ENCODE measurements around the gene TNFRSF1B.
"Not testable (repeated sequence)": the region's sequence is repeated elsewhere in the genome, so short reads cannot be mapped to it uniquely, and the experiment has no call there.

The TNFRSF1B gene

DNA sequence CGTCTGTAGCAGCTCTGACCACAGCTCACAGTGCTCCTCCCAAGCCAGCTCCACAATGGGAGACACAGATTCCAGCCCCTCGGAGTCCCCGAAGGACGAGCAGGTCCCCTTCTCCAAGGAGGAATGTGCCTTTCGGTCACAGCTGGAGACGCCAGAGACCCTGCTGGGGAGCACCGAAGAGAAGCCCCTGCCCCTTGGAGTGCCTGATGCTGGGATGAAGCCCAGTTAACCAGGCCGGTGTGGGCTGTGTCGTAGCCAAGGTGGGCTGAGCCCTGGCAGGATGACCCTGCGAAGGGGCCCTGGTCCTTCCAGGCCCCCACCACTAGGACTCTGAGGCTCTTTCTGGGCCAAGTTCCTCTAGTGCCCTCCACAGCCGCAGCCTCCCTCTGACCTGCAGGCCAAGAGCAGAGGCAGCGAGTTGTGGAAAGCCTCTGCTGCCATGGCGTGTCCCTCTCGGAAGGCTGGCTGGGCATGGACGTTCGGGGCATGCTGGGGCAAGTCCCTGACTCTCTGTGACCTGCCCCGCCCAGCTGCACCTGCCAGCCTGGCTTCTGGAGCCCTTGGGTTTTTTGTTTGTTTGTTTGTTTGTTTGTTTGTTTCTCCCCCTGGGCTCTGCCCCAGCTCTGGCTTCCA, 40.1 kb downstream of the TNFRSF1B start:
- Histone ChIP-seq H3K36me3 (replicated peaks) (no peaks in the 10 kb centered on the region), H3K27me3 (ENCODE audit: low read depth) (no peaks in the 10 kb centered on the region), H3K4me1 (no peaks in the 10 kb centered on the region), H3K4me3 (no peak overlapping the region), H3K9me3 (no peaks in the 10 kb centered on the region)
- in situ Hi-C loops (cut with MboI; ENCODE audit: low sequenced_read_pairs) = loop anchor here (5.0 kb wide), 1 partner anchor 80 kb away; no protein-coding TSS in a partner anchor
- DNase-seq (ENCODE audit: low spot score in 2 of 2) = no peak

DNA sequence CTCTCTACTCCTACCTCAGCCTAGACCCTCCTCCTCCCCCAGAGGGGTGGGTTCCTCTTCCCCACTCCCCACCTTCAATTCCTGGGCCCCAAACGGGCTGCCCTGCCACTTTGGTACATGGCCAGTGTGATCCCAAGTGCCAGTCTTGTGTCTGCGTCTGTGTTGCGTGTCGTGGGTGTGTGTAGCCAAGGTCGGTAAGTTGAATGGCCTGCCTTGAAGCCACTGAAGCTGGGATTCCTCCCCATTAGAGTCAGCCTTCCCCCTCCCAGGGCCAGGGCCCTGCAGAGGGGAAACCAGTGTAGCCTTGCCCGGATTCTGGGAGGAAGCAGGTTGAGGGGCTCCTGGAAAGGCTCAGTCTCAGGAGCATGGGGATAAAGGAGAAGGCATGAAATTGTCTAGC, 41.5 kb downstream of the TNFRSF1B start:
- Histone ChIP-seq H3K27me3 (ENCODE audit: low read depth) (no peaks in the 10 kb centered on the region), H3K4me1 (no peaks in the 10 kb centered on the region), H3K36me3 (replicated peaks) (no peaks in the 10 kb centered on the region), H3K4me3 (no peak overlapping the region), H3K9me3 (no peaks in the 10 kb centered on the region)
- in situ Hi-C loops (cut with MboI; ENCODE audit: low sequenced_read_pairs) = loop anchor here (5.0 kb wide), 1 partner anchor 81 kb away; no protein-coding TSS in a partner anchor
- no peak for DNase-seq (ENCODE audit: low spot score in 2 of 2)

DNA sequence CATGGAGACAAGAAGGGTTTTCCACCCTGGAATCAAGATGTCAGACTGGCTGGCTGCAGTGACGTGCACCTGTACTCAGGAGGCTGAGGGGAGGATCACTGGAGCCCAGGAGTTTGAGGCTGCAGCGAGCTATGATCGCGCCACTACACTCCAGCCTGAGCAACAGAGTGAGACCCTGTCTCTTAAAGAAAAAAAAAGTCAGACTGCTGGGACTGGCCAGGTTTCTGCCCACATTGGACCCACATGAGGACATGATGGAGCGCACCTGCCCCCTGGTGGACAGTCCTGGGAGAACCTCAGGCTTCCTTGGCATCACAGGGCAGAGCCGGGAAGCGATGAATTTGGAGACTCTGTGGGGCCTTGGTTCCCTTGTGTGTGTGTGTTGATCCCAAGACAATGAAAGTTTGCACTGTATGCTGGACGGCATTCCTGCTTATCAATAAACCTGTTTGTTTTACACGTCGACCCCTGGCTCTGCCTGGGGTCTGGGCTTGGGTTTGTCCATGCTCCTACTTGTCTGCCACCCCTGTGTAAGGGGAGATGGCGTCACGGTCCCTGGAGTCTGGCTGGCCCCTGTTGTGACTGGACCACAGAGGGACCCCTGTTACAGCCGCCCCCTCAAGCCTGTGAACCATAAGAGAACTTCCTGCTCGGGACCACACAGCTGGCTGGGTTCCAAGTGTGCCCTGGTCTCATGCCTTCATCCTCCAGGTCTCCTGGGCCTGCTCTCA, 42.1 kb downstream of the TNFRSF1B start:
- in situ Hi-C loops (cut with MboI; ENCODE audit: low sequenced_read_pairs) = loop anchor here (5.0 kb wide), 1 partner anchor 82 kb away; no protein-coding TSS in a partner anchor
- no peaks in the 10 kb centered on the region for H3K4me1 ChIP-seq
- no peaks in the 10 kb centered on the region for H3K36me3 ChIP-seq (replicated peaks)
- no peaks in the 10 kb centered on the region for H3K27me3 ChIP-seq (ENCODE audit: low read depth)
- H3K4me3 ChIP-seq = no peak overlapping the region
- DNase-seq (ENCODE audit: low spot score in 2 of 2) = peak; percentile 57 to 92
- H3K9me3 ChIP-seq = no peaks in the 10 kb centered on the region

DNA sequence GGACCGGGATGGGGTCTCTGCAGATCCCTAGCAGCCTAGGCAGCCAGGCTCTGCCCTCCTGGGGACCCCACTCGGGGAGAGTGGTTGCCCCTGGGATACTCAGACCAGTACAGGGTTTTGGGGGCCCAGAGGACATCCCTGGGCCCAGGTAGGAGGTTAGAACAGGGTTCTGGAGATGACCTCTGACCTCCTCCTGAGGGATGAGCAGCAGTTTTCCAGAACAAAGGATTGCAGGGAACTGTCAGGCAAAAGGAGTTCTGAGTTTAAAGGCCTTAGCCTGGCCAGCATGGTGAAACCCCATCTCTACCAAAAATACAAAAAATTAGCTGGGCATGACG, 42.7 kb downstream of the TNFRSF1B start:
- no peak overlapping the region for H3K4me3 ChIP-seq
- in situ Hi-C loops (cut with MboI; ENCODE audit: low sequenced_read_pairs) = loop anchor here (5.0 kb wide), 1 partner anchor 82 kb away; no protein-coding TSS in a partner anchor
- no peaks in the 10 kb centered on the region for H3K36me3 ChIP-seq (replicated peaks)
- no peaks in the 10 kb centered on the region for H3K4me1 ChIP-seq
- DNase-seq (ENCODE audit: low spot score in 2 of 2) = no peak
- H3K9me3 ChIP-seq = no peaks in the 10 kb centered on the region
- no peaks in the 10 kb centered on the region for H3K27me3 ChIP-seq (ENCODE audit: low read depth)

DNA sequence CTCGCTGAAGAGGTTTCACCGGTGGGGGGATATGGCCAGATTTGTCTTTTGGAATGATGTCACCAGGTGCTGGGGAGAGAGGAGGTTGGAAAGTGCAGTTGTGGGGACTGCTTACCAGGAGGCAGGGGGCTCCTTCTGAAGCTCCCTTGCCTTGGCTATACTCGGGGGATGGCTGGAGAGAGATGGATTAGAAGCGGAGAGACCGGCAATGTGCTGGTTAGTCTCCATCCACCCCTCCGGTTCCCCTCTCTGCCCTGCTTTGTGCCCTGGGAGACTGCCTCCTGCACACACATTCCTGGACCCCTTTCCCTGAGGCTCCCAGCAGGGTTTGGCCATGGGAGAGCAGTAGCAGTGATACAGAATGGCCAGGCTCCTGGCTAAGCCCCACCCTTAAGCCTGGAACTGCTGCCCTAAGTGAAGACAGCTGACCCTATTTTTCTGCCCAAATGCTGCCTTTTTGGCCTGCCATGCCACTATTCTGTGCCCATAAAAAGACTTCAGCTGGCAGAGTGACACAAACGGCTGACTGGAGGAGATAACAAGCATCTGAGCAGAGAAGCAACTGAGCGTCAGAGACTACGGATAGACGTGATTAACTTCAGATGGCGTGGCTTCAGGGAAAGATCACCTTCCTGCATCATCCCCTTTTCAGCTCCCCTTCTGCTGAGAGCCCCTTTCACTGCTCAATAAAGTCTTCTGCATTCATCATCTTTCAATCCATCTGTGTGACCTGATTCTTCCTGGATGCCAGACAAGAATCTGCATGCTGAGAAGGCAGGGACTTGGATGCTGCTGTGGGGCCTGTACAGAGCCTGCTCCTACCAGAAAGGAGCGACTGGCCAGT, 48.5 kb downstream of the TNFRSF1B start:
- Histone ChIP-seq H3K4me1 (no peaks in the 10 kb centered on the region), H3K27me3 (ENCODE audit: low read depth) (no peaks in the 10 kb centered on the region; the same call in 1 of the 2 replicates), H3K4me3 (no peak overlapping the region), H3K9me3 (no peaks in the 10 kb centered on the region), H3K36me3 (replicated peaks) (no peaks in the 10 kb centered on the region)
- in situ Hi-C loops (cut with MboI; ENCODE audit: low sequenced_read_pairs) = no loop called here
- no peak for DNase-seq (ENCODE audit: low spot score in 2 of 2)

DNA sequence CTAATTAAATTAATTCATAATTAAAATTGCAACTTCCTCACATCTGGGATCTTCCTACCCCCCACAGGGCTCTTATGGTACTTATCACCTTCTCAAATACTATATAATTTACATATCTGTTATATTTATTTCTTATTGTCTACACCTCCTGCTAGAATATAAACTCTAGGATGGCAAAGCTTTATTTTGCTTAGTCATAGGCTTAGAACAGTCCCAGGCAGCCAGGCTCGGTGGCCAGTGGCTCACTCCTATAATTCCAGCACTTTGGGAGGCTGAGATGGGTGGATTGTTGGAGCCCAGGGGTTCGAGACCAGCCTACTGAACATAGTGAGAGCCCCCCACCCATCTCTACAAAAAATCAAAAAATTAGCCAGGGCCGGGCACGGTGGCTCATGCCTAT, 53.0 kb downstream of the TNFRSF1B start:
- no peak for DNase-seq (ENCODE audit: low spot score in 2 of 2)
- Histone ChIP-seq H3K36me3 (replicated peaks) (no peaks in the 10 kb centered on the region), H3K27me3 (ENCODE audit: low read depth) (no peaks in the 10 kb centered on the region; the same call in 1 of the 2 replicates), H3K4me1 (no peaks in the 10 kb centered on the region), H3K4me3 (no peak overlapping the region), H3K9me3 (peaks cover 9% of the 10 kb centered on the region)
- in situ Hi-C loops (cut with MboI; ENCODE audit: low sequenced_read_pairs) = no loop called here

DNA sequence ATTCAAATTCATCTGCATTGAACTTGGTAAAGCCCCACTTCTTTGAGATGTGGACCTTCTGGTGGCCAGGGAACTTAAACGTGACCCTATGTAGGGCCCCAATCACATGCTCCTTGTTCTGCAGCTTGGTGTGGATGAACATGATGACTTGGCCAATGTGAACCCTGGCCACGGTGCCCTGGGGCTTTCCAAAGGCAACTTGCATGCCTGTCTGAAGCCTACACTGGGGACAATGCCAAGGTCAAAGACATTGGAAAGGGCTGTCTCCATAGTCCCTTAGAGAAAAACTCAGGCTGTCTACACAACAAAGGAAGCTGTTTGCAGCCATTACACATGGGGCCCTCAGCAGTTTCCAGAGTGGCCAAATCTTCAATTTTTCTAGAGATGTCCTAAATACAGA, 54.1 kb downstream of the TNFRSF1B start:
- Histone ChIP-seq H3K4me3 (no peak overlapping the region), H3K4me1 (no peaks in the 10 kb centered on the region), H3K9me3 (peaks cover 9% of the 10 kb centered on the region), H3K27me3 (ENCODE audit: low read depth) (no peaks in the 10 kb centered on the region), H3K36me3 (replicated peaks) (no peaks in the 10 kb centered on the region)
- in situ Hi-C loops (cut with MboI; ENCODE audit: low sequenced_read_pairs) = no loop called here
- DNase-seq (ENCODE audit: low spot score in 2 of 2) = no peak

DNA sequence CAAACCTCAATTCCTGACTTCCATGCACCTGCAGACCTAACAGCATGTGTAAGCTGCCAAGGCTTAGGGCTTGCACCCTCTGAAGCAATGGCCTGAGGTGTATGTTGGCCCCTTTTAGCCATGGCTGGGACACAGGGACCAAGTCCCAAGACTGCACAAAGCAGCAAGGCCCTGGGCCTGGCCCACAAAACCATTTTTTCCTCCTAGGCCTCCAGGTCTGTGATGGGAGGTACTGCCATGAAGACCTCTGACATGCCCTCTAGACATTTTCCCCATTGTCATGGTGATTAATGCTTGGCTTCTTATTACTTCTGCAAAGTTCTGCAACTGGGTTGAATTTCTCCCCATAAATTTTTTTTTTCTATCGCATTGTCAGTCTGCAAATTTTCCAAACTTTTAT, 55.9 kb downstream of the TNFRSF1B start:
- H3K4me1 ChIP-seq; H3K27me3 ChIP-seq (ENCODE audit: low read depth); H3K36me3 ChIP-seq (replicated peaks); H3K4me3 ChIP-seq; H3K9me3 ChIP-seq; DNase-seq (ENCODE audit: low spot score in 2 of 2); in situ Hi-C loops (cut with MboI; ENCODE audit: low sequenced_read_pairs): not testable (repeated sequence)

DNA sequence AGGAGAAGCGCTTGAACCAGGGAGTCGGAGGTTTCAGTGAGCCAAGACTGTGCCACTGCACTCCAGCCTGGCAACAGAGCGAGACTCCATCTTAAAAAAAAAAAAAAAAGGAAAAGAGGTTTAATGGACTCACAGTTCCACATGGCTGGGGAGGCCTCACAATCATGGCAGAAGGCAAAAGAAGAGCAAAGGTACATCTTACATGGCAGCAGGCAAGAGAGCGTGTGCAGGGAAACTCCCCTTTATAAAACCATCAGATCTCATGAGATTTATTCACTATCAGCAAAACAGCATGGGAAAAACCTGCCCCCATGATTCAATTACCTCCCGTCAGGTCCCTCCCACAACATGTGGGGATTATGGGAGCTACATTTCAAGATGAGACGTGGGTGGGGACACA, 57.3 kb downstream of the TNFRSF1B start:
- H3K36me3 ChIP-seq (replicated peaks); H3K9me3 ChIP-seq; H3K4me1 ChIP-seq; H3K4me3 ChIP-seq; in situ Hi-C loops (cut with MboI; ENCODE audit: low sequenced_read_pairs); H3K27me3 ChIP-seq (ENCODE audit: low read depth); DNase-seq (ENCODE audit: low spot score in 2 of 2): not testable (repeated sequence)

DNA sequence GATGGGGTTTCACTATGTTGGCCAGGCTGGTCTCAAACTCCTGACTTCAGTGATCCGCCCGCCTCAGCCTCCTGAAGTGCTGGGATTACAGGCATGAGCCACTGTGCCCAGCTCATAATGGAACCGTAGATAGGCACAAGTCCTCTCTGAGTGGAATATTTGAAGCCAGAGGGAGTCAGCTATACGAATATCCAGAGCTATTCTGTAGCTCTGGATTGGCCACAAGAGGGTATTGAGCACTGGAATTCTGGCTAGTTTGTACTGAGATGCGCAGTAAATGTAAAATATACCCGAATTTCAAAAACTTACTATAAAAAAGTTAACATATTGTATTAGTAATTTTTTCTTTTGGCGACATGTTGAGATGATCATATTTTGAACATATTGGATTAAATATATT, 62.2 kb downstream of the TNFRSF1B start:
- Histone ChIP-seq H3K9me3 (no peaks in the 10 kb centered on the region), H3K36me3 (replicated peaks) (peaks cover 4% of the 10 kb centered on the region), H3K27me3 (ENCODE audit: low read depth) (no peaks in the 10 kb centered on the region), H3K4me3 (no peak overlapping the region), H3K4me1 (peaks cover 3% of the 10 kb centered on the region)
- in situ Hi-C loops (cut with MboI; ENCODE audit: low sequenced_read_pairs) = no loop called here
- no peak for DNase-seq (ENCODE audit: low spot score in 2 of 2)

DNA sequence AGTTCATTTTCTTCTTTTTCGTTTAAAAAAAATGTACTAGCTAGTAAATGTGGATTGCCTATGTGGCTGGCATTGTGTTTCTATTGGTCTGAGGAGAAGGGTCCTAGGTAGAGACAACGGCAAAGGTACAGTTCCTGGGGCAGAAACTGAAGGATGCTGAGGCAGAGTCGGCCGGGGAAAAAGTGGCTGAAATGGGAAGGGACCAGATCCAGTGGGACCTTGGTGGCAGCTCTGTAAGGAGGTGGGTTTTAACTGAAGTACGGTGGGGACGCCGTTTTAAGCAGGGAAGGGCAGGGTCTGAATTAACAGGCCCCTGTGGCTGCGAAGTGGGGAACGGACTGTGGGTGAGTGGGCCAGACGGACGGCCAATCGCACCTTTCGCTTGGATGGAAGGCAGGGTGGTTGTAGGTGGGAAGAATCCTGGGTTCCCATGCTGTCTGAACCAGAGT, 62.6 kb downstream of the TNFRSF1B start:
- Histone ChIP-seq H3K9me3 (no peaks in the 10 kb centered on the region), H3K4me1 (peaks cover 3% of the 10 kb centered on the region), H3K36me3 (replicated peaks) (peaks cover 8% of the 10 kb centered on the region), H3K4me3 (peak overlapping the region; percentile 18), H3K27me3 (ENCODE audit: low read depth) (no peaks in the 10 kb centered on the region)
- DNase-seq (ENCODE audit: low spot score in 2 of 2) = no peak
- in situ Hi-C loops (cut with MboI; ENCODE audit: low sequenced_read_pairs) = no loop called here

DNA sequence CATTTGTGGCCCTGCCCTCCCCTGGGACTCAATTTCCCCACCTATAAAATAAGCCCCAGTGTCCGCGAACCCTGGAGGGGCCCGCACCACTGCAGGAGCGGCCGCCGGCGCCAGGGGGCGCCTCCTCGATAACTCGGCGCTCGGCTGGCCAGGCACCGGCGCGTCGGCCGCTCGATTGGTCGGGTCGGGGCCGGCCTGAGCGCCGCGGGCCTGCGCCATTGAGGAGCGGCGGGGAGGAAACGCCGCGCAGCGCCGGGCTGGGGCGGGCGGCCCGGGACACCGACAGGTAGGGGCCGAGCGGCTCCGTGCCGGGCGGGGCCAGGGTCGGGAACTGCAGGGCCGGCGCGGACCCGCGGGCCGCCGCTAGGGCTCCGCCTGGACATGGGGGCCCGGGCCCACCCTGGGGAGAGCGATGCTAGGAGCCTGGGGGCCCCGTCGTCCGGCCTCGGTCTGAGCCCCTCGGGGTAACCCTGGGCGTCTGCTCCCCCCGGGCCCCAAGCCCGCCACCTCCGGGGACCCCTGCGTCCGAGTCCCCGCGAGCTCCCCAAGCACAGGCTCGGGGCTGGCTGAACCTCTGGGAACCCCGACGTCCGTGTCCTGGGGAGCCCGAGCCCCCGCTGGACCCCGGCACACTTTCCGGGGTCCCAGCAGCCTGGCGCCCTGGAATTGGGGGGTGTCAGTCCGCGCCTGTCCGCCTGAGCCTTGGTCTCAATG, 63.2 kb downstream of the TNFRSF1B start, which contains the start of gene VPS13D:
TSS of gene VPS13D (plus strand) at position 196 of the 714 bp plus-strand sequence. CDS start 4,237 bp downstream, outside the sequence.
- Histone ChIP-seq H3K27me3 (ENCODE audit: low read depth) (no peaks in the 10 kb centered on the region), H3K4me1 (peaks cover 3% of the 10 kb centered on the region), H3K4me3 (peak within 1 kb of the TSS; percentile 85), H3K9me3 (no peaks in the 10 kb centered on the region), H3K36me3 (replicated peaks) (peaks cover 14% of the 10 kb centered on the region)
- peak; percentile 78 to 90 for DNase-seq (ENCODE audit: low spot score in 2 of 2)
- in situ Hi-C loops (cut with MboI; ENCODE audit: low sequenced_read_pairs) = no loop called here

DNA sequence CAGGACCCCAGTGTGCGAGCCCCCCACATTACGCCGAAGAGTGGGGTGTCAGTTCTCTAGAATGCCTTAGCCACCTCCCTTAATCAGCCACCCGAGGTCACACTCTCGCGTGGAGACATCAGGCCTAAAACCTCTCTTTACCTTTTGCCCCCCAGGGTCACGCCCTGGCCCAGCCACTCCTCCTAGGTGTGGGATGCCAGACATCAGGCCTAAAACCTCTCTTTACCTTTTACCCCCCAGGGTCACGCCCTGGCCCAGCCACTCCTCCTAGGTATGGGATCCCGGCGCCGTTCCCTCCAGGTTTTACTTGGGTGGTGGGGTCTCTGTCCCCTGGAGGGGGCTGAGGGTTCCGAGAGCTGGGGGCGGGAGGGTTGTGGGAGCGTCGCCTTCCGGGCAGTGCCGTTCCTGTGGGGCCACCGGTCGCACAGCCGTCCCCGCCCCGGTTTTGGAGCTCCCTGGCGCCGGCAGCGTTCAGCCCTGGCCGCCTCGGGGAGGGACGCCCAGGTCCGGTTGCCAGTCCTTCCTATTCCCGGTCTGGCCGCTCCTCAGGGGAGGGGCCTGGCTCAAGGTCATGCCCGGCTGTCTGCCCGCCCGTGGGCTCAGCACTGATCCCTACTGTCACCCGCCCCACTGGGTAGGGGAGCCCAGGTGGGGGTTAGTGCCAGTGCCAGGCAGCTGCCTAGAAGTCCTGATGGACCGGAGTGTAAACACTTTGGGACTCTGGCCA, 63.9 kb downstream of the TNFRSF1B start:
- no peaks in the 10 kb centered on the region for H3K27me3 ChIP-seq (ENCODE audit: low read depth)
- H3K4me1 ChIP-seq = peaks cover 3% of the 10 kb centered on the region
- in situ Hi-C loops (cut with MboI; ENCODE audit: low sequenced_read_pairs) = no loop called here
- peaks cover 15% of the 10 kb centered on the region for H3K36me3 ChIP-seq (replicated peaks)
- peak overlapping the region; percentile 85 for H3K4me3 ChIP-seq
- peak in 1 of 2 experiments; percentile 35 for DNase-seq (ENCODE audit: low spot score in 2 of 2)
- no peaks in the 10 kb centered on the region for H3K9me3 ChIP-seq
